HG02938 (cell line): Measurements from ENCODE around the gene CALHM1.
"Not testable (repeated sequence)": the region's sequence is repeated elsewhere in the genome, so short reads cannot be mapped to it uniquely, and the experiment has no call there.

ENCODE experiments used
- ATAC-seq: cut with Tn5 transposase; IDR thresholded peaks from one replicate; pipeline ENCODE4 v1.9.1; 2021; ENCODE audit warnings: mild to moderate bottlenecking, moderate library complexity; ENCODE audit not compliant: unreplicated experiment

Gene CALHM1

DNA sequence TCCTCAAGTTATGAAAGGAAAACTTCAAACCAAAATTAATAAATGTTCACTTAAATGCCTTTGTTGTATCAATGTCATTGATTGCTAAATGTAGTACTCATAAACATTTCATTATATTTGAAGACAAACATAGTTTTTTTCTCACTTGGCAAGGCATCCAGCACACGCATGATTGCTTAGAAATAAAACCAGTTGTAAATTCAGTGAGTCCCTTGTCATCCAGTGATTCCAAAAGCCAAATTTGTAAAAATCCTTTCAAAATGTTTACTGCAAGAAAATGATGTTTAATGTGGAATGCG lies 28.7 kb upstream of the CALHM1 start:
- no peak for ATAC-seq

- not testable (repeated sequence) for ATAC-seq
These were observed 28.1 kb upstream of the CALHM1 start for GRCh38 chr10:103486635-103487409.

DNA sequence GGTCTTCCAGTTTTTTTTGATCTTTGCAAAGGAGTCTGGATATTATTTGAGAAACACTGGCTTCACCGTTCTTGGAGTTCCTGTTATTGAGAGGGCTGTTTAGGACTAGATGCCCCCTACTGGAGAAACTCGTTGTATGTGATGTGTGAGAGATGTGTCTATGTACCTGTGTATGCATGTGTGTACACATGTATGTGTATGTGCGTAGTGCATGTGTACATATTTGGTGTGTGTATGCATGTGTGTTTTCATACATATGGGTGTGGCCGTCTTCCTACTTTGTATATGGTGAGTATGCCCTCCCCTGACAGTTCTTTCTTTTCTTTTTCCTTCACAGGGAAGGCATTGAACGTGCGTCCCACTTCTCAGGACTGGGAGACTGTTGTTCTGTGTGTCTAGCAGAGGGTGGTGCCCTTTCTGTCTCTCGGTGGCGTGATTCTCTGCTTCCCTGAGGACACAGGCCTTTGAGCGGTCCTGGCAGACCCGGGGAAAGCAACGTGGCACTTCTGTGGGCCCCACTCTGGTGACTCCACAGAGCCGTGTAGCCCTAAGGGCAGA lies 23.4 kb upstream of the CALHM1 start:
- no peak for ATAC-seq

- no peak for ATAC-seq
These were observed 21.8 kb upstream of the CALHM1 start for GRCh38 chr10:103480521-103480920.

DNA sequence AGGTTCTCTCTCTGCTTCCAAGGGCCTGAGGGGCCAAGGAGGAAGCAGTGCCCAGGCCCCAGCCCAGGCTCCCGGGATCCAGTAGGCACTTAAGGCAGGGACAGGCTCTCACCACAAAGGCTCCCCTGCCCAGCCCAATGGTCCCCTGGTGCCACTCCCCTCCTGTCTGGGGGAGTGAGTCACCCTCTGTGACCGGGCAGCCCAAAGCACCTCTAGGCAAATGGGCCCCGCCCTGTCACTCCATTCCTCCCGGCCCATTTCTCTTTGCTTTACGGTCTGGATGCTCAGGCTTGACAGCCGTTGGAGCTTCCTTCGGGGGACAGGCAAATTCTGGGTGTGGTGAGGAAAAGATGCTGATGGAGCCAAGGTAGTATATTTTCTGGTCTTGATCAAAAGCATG lies 20.4 kb upstream of the CALHM1 start, which contains the start of gene CALHM3:
Gene CALHM3 (minus strand): TSS at position 106 of the 400 bp plus-strand sequence. CDS start 208 bp downstream, outside the sequence.
- ATAC-seq, result no peak

DNA sequence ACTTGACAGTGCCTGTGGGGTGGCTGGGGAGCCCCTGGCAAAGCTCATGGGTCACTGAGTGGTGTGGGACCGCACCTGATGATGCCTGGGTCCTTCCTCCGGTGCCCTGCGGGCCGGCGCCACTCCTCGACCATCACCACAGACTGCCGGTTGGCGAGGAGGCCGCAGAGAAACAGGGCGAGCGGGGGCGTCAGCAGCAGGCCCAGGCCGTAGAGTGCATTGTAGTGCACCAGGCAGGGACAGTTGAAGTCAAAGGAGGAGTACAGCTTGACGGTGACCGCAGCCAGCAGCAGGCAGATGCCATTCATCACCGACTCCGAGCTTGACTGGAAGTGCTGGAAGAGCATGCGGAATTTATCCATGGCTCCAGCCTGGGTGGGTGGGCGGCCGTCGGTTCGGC lies 20.0 kb upstream of the CALHM1 start:
- ATAC-seq, result no peak

GRCh38 chr10:103476046-103476768 lies 17.5 kb upstream of the CALHM1 start:
- ATAC-seq, result no peak

DNA sequence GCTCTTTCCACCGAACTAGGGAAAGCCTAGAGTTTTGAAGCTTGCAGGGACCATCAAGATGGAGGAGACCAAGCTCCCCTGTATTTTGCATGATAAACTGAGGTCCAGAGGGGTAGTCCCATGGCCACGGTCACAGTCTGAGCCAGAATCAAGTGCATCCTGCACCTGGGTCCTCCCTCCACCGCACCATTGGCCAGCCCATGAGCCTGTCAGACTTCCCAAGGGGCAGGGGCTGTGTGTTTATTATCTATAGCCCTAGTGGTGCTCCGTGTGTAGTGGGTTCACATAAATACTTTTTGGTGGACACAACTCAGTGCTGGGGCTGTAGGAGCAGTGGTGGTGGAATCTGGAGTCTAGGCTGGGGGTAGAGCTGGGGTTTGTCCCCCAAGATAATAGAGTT lies 16.7 kb upstream of the CALHM1 start:
- no peak for ATAC-seq

DNA sequence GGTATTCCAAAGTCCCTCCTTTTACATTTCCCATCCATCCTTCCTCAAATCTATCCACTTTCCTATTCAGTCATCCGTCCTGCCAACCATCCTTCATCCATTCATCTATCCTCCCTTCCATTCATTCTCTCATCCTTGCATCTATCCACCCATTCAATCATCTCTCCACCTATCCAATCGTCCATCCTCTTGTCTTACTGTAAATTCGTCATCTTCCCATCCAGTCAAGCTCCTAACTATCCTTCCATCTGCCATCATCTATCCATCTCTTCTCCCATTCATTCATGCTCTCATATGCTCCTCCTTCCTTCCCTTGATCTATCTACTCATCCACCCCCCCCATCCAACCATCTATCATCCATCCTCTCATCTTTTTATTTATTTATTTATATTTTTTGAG lies 15.4 kb upstream of the CALHM1 start:
- ATAC-seq, result no peak

- ATAC-seq, result no peak
These were observed 14.6 kb upstream of the CALHM1 start for GRCh38 chr10:103473261-103473671.

DNA sequence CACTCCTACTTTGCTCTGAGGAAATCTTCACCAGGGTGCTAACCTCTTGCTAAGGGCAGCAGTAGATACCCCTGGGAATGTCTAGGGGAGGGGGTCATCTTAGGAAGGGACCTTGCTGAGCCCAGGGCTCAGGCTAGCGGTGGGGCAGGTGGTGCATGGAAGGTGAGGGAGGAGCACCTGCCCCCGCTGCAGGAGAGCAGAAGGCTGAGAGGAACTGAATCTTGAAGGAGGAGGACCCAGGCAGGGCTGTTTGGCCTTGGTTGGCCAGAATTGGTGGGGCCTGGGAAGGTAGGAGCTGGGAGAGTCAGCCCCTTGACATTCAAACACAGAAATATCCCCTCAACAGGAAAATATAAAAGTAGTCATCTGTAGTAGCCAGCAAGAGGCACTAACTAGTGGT lies 13.3 kb upstream of the CALHM1 start:
- ATAC-seq, result no peak

GRCh38 chr10:103470761-103471653 lies 12.3 kb upstream of the CALHM1 start:
- ATAC-seq, result peak; percentile 76

DNA sequence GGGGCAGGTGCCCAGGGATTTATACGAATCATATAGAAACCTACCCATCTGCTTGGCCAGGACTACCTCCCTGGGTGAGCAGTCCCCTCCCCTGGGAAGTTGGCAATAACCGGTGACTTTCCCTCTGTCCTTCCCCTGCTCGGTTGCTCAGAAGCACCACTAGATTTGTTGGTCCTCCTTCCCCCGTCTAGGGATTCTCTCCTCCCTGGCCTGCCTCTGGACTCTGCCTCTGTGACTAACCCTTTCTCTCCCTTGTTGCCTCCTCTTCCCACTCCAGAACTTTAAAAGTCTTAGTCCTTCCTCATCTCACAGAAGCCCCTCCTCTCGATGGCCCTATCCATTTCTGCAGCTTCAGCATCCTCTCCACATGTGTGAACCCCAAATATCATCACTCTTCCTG lies 10.5 kb upstream of the CALHM1 start:
- no peak for ATAC-seq

DNA sequence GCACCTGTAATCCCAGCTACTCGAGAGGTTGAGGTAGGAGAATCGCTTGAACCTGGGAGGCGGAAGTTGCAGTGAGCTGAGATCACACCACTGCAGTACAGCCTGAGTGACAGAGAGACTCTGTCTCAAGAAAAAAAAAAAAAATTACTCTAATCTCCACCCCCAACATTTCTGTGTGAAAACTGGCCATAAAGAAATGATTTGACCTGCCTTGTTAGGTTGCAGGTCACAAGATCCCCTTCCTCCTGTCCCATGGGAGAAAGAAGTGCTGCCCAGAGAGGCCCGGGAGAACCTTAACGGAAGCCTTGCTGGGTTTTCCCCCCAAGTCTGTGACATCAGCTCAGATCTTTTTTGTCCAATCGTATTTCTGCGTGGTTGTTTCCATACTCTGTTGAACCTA lies 8.7 kb upstream of the CALHM1 start:
- no peak for ATAC-seq

- ATAC-seq, result no peak
These were observed 8.0 kb upstream of the CALHM1 start for GRCh38 chr10:103466734-103467133.

- ATAC-seq, result no peak
These were observed 6.9 kb upstream of the CALHM1 start for GRCh38 chr10:103465411-103466179.

- no peak for ATAC-seq
These were observed 4.8 kb upstream of the CALHM1 start for GRCh38 chr10:103463499-103463898.

GRCh38 chr10:103459615-103460014 lies 915 bp upstream of the CALHM1 start:
- ATAC-seq, result no peak

DNA sequence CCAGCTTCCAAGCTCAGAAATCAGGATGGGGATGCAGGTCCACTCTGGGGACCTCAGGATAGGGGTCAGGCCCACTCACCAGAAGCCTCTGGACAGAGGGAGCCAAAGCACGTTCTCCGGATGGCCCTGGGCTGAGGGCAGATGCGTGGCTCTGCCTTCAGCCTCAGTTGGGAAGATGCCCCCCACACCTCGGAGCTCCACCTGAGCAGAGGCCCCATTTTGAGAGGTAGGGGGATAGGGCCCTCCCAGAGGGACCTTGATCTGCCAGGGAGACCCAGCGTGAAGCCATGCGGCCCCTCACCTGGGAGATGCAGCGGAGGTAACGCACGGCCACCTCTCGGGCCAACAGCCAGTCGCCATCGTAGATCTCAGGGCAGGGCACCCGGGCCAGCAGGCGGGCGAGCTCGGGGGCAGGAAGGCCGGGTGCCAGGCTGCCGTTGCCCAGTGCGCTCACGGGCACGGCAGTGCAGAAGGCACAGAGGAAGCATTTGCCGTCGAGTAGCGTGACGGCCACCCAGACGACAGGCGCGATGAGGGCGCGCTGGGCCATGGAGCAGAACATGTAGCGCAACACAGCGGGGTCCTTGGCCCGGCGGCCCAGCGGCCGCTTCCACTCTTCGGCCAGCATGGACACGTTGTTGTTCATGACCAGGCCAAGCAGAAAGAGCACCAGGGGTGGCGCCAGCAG lies 660 bp downstream of the CALHM1 start:
- ATAC-seq, result no peak

- no peak for ATAC-seq
These were observed 1.5 kb downstream of the CALHM1 start for GRCh38 chr10:103457176-103457712.
